GM21381 (cell line): ENCODE data around the gene LVRN.
A peak's percentile ranks its signal among the peaks of the same experiment; 100 is the strongest.

Source experiments
- ATAC-seq: cut with Tn5 transposase; IDR thresholded peaks from one replicate; pipeline ENCODE4 v1.9.1; 2021; ENCODE audit warnings: mild to moderate bottlenecking, moderate library complexity; ENCODE audit not compliant: unreplicated experiment

Gene LVRN

DNA sequence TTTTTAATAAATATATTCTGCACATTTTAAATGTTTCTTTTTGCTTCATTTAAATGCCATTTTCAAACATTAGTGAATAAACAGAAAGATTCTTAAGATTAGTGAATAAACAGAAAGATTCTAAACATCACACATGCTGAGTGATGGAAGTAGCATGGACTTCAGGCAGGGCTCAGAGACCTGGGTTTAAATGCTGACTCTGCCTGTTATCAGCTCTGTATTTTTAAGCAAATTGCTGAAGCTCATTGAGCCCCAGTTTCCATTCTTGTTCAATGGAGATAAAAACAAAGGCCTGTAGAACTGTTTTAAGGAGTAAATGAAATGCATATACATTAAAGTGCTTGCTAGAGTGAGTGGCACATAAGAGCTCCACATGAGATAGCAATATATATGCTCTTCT lies 8.1 kb upstream of the LVRN start:
- no peak for ATAC-seq

DNA sequence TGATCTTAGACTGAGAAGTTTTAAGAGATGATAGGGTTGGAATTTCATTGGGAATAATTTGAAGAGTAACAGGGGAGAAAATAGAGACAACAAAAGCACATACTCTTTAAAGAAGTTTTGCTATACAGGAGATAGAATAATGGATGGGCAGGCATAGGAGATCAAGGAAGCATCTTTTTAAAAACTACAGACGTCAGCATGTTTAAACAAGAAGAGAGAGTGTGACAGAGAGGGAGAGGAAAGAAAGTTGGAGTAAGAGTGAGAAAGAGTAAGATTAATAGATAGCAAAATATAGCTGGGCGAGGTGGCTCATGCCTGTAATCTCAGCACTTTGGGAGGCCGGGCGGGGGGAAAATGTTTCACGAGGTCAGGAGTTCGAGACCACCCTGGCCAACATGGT lies 5.3 kb upstream of the LVRN start:
- ATAC-seq = no peak

DNA sequence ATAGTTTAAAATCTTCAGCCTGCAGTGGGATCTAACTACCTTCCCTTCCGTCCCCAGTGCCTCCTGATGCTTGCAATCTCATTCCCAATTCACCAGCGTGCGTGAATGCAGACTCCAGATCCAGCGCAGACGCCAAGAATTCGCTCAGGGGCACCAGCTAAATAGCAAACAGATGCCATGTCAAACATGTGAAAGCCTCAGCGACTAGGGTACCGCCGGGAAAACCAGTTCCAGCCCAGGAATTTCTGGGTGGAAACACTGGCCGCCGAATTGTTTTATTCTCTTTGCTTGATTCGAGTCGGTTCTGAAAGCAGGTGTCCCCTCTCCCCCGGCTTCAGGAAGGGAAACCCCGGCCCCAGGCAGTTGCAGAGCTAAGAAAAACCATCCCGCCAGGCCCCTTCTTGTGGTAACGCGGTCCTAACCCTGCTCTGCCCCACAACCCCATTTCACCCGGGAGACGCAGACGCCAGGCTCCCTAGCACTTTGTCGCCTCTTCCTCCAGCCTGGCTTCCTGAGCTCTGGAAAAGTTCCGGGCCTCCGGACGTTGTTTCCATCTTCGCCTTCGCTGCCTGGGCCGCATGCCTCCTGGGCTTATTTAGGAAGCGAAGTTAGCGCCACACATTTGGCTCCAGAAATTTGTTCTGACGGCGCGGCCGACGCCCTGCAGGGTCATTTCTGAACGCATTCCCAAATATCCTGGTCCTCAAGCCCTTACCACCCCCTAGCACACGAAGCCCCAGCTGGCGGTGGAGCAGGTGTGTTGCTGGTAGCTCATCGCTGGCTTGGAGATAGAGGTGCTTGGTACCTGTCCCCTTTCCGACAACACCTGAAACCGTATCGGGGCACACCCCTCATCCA lies 665 bp upstream of the LVRN start:
- ATAC-seq = no peak

DNA sequence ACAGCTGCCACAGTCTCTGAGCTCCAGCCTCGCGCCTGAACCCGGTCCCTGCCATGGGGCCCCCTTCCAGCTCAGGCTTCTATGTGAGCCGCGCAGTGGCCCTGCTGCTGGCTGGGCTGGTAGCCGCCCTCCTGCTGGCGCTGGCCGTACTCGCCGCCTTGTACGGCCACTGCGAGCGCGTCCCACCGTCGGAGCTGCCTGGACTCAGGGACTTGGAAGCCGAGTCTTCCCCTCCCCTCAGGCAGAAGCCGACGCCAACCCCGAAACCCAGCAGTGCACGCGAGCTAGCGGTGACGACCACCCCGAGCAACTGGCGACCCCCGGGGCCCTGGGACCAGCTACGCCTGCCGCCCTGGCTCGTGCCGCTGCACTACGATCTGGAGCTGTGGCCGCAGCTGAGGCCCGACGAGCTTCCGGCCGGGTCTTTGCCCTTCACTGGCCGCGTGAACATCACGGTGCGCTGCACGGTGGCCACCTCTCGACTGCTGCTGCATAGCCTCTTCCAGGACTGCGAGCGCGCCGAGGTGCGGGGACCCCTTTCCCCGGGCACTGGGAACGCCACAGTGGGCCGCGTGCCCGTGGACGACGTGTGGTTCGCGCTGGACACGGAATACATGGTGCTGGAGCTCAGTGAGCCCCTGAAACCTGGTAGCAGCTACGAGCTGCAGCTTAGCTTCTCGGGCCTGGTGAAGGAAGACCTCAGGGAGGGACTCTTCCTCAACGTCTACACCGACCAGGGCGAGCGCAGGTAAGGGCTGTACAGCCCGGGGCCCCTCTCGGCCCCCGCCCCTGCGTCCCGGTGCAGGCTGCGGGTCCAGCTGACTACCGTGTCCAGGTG lies 509 bp downstream of the LVRN start:
- no peak for ATAC-seq

- no peak for ATAC-seq
Measured at GRCh38 chr5:115963566-115963965, 1.3 kb downstream of the LVRN start.

DNA sequence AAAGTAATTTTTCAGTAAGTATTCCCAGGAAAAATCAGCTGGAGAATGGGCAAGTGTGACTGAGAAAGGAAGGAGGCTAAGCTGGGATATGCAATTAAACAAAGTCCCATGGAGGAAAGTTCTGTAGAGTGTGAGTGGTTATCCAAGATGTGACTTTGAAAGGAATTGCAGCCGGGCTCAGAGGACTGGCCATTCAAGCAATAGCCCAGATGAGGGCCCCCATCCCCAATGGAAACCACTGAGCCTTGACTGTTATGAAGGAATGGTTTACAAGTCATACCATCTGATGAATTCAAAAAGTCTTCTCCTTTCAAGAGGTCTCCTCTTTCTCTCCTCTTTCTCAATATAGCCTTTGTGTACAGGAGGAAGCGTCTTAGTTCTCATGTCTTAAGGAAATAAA lies 6.5 kb downstream of the LVRN start:
- no peak for ATAC-seq

DNA sequence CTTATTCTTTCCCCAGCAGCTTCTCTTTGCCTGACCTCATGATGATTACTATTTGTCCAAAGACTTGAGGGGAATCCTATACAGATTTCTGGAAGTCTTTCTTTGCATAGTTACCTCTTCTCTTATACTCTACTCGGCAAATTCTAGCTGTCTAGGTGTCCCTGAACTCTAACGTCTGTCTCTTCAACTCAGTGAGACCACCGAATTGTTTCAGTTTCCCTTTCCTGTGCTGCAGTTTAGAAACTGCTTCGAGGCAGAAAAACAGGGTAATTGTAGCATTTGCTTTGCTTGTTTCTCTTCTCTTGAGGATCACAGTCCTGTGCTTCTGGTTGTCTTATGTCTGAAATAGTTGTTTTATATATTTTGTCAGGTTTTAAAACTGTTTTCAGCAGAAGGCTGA lies 14.8 kb downstream of the LVRN start:
- peak; percentile 81 for ATAC-seq

DNA sequence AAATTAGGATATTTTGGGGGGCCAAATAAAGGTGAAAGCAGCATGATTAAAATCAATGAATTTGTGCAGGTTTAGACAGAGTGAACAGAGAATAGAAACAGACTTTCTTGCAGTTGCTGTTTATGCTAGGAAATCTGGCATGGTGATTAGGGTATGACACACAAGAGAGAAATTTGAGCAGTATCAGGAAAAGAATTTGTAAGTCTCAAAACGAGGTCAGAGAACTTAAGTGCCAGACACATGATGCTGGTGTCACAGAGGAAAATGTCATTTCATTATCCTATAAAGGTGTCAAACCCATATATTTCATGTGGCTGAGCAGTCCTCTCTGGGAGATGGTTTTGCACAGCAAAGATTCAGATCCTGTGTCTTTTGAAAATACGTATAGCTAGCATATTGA lies 15.7 kb downstream of the LVRN start:
- ATAC-seq = no peak

DNA sequence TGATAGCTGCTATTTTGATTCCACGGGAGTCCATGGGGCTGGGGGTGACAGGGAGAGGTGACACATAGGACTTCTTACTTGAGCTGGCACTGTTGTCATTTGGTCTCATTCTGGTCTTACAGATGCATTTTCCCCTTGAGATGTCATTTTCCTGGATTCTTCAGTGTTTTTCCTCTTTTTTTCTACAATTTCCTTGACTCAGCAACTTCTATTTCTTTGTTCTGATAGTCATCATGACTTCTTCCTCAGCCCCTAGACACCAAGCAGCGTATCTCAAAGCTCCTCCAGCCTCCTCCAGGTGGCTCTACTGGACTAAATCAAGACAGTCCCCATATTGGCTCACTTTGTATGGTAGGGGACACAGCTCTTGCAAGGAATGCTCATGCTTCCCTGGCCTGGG lies 16.5 kb downstream of the LVRN start:
- no peak for ATAC-seq

GRCh38 chr5:115979201-115980041 lies 17.1 kb downstream of the LVRN start:
- no peak for ATAC-seq

- no peak for ATAC-seq
Measured at GRCh38 chr5:115983519-115983918, 21.2 kb downstream of the LVRN start.

GRCh38 chr5:115985802-115986757 lies 23.8 kb downstream of the LVRN start:
- no peak for ATAC-seq

DNA sequence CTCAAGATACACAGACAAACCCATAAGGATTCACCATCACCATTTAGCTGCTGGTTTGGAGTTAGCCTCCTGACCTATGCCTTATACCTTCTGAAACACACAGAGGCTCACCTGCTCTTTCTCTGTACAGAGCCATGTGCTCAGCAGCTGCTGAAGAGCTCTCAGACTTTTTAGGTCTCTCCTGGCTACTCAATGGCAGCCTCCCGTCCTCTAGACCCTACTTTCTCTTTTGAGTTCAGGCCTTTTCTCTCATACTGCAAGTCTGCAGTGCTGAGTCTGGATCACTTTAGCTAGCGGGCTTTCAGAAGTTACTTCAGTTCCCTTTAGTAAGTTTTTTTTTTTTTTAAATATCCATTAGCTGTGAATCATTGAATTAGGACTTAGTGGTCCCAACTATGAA lies 25.7 kb downstream of the LVRN start:
- no peak for ATAC-seq

GRCh38 chr5:115992848-115993350 lies 30.6 kb downstream of the LVRN start:
- ATAC-seq = no peak

GRCh38 chr5:115995351-115995750 lies 33.1 kb downstream of the LVRN start:
- ATAC-seq = no peak

- ATAC-seq = no peak
Measured at GRCh38 chr5:116002116-116002906, 40.0 kb downstream of the LVRN start.

- no peak for ATAC-seq
Measured at GRCh38 chr5:116004248-116004647, 42.0 kb downstream of the LVRN start.

DNA sequence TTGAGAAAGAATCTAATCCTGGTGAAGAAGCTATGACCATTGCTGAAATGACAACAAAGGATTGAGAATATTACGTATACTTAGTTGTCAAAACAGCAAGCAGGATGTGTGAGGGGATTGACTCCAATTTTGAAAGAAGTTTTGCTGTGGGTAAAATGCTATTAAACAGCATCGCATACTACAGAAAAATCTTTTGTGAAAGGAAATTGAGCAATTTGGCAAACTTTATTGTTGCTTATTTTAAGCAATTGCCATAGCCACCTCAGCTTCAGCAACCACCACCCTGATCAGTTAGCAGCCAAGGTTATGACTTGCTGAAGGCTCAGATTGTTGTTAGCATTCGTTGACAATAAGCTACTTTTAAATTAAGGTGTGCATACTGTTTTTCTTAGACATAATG lies 47.5 kb downstream of the LVRN start:
- ATAC-seq = no peak

GRCh38 chr5:116011046-116011445 lies 48.8 kb downstream of the LVRN start:
- ATAC-seq = no peak
